ENCODE measurements around the gene MYO1F. TPM values are rescaled to one million over a fixed set of nuclear protein-coding genes. Genes with fewer than 3 reads are reported as not detected.

Gene MYO1F
- total RNA-seq, 1 donor from 2014 or later: 0.55 TPM

- Mint-ChIP-seq H3K27ac (peak overlapping the region; percentile 84), H3K4me1 (ENCODE audit: low read depth) (peaks cover 2% of the 10 kb centered on the region), H3K36me3 (ENCODE audit: insufficient read depth) (peaks cover 11% of the 10 kb centered on the region), H3K9me3 (ENCODE audit: low read depth) (peaks cover 6% of the 10 kb centered on the region), H3K27me3 (peaks cover 16% of the 10 kb centered on the region), H3K4me3 (ENCODE audit: low read depth) (peak overlapping the region; percentile 63)
- TF ChIP-seq CTCF (IDR thresholded peaks at IDR 0.05; ENCODE audit: unreplicated experiment): no peak
- peak; percentile 94 for DNase-seq (ENCODE audit: low spot score, unreplicated experiment)
Observed at GRCh38 chr19:8592231-8593009, 15.2 kb upstream of the MYO1F start.

GRCh38 chr19:8589177-8589714 is 12.0 kb upstream of the MYO1F start:
- Mint-ChIP-seq H3K27me3 (peaks cover 16% of the 10 kb centered on the region), H3K9me3 (ENCODE audit: low read depth) (peaks cover 6% of the 10 kb centered on the region), H3K4me3 (ENCODE audit: low read depth) (no peak overlapping the region), H3K4me1 (ENCODE audit: low read depth) (peaks cover 2% of the 10 kb centered on the region), H3K36me3 (ENCODE audit: insufficient read depth) (peaks cover 3% of the 10 kb centered on the region), H3K27ac (no peak overlapping the region)
- no peak for TF ChIP-seq CTCF (IDR thresholded peaks at IDR 0.05; ENCODE audit: unreplicated experiment)
- DNase-seq (ENCODE audit: low spot score, unreplicated experiment): no peak

- no peaks in the 10 kb centered on the region for H3K4me1 Mint-ChIP-seq (ENCODE audit: low read depth)
- H3K4me3 Mint-ChIP-seq (ENCODE audit: low read depth): no peak overlapping the region
- no peak overlapping the region for H3K27ac Mint-ChIP-seq
- no peaks in the 10 kb centered on the region for H3K36me3 Mint-ChIP-seq (ENCODE audit: insufficient read depth)
- peak; percentile 51 for DNase-seq (ENCODE audit: low spot score, unreplicated experiment)
- TF ChIP-seq CTCF (IDR thresholded peaks at IDR 0.05; ENCODE audit: unreplicated experiment): peak; percentile 63
- H3K9me3 Mint-ChIP-seq (ENCODE audit: low read depth): no peaks in the 10 kb centered on the region
- H3K27me3 Mint-ChIP-seq: peaks cover 13% of the 10 kb centered on the region
Observed at GRCh38 chr19:8585894-8586750, 8.9 kb upstream of the MYO1F start.

GRCh38 chr19:8584965-8585893 is 8.0 kb upstream of the MYO1F start:
- Mint-ChIP-seq H3K27me3 (peaks cover 8% of the 10 kb centered on the region), H3K27ac (no peak overlapping the region), H3K36me3 (ENCODE audit: insufficient read depth) (no peaks in the 10 kb centered on the region), H3K4me3 (ENCODE audit: low read depth) (no peak overlapping the region), H3K9me3 (ENCODE audit: low read depth) (no peaks in the 10 kb centered on the region), H3K4me1 (ENCODE audit: low read depth) (no peaks in the 10 kb centered on the region)
- no peak for TF ChIP-seq CTCF (IDR thresholded peaks at IDR 0.05; ENCODE audit: unreplicated experiment)
- DNase-seq (ENCODE audit: low spot score, unreplicated experiment): no peak
